HepG2 (cell line): Measurements from ENCODE around the gene LRP5. TPM values are rescaled to one million over a fixed set of nuclear protein-coding genes. Genes with fewer than 3 reads are reported as not detected.

Experiments
- JDP2 ChIP-seq: sonication (generic); formaldehyde crosslinking; IDR thresholded peaks from 2 replicates; pipeline ENCODE4 v1.8.1; 2022; ENCODE audit warnings: missing genetic modification reagents, borderline replicate concordance
- PHF21A ChIP-seq: sonication (generic); formaldehyde crosslinking; IDR thresholded peaks from 2 replicates; pipeline ENCODE4 v1.5.0; 2020; ENCODE audit warnings: mild to moderate bottlenecking, missing genetic modification reagents
- SIX1 ChIP-seq: sonication (generic); formaldehyde crosslinking; IDR thresholded peaks from 2 replicates; pipeline ENCODE4 v1.4.0; 2020; ENCODE audit warnings: missing genetic modification reagents, borderline replicate concordance
- SMARCE1 ChIP-seq: fragments of 450-650 bp; IDR thresholded peaks from 2 replicates; pipeline ENCODE4 v1.6.1; 2017; ENCODE audit warnings: borderline replicate concordance
- TSC22D2 ChIP-seq: sonication (generic); formaldehyde crosslinking; IDR thresholded peaks from 2 replicates; pipeline ENCODE4 v1.5.1; 2020; ENCODE audit warnings: missing genetic modification reagents, mild to moderate bottlenecking, borderline replicate concordance
- ZNF33A ChIP-seq: sonication (generic); formaldehyde crosslinking; IDR thresholded peaks from 2 replicates; pipeline ENCODE4 v1.5.1; 2020; ENCODE audit warnings: missing genetic modification reagents, mild to moderate bottlenecking, moderate library complexity, borderline replicate concordance
- ZNF776 ChIP-seq: sonication (generic); formaldehyde crosslinking; IDR thresholded peaks from 2 replicates; pipeline ENCODE4 v1.4.0; 2020; ENCODE audit warnings: mild to moderate bottlenecking, missing genetic modification reagents
- polyA plus RNA-seq, 8 experiments: library from polyadenylated mRNA; depleted of rRNA in 3 of 8; stranded (reverse) in 7 of 8; unstranded in 1 of 8; fragments of >200 nt; fragmentation: Illumina TruSeq in 4 of 8; extraction: Trizol in 4 of 8; gene quantifications; 2 replicates each; pipeline versions ENCODE4 v1.2.1 to v1.2.3, GENCODE V29; 2011 to 2016; ENCODE audit warnings: low read depth in 4 of 8, missing spikeins in 1 of 8, mixed read lengths in 1 of 8; ENCODE audit not compliant: insufficient read depth in 1 of 8
- total RNA-seq, 5 experiments: library from RNA; depleted of rRNA; stranded (reverse); fragments of >200 nt; fragmentation: Illumina TruSeq; extraction: Trizol; gene quantifications; 2 replicates each; pipeline ENCODE4 v1.2.3, GENCODE V29; 2016; ENCODE audit warnings: low read depth in 1 of 5
- TF ChIP-seq, protein P1 (sequence below): IDR thresholded peaks from 2 replicates; pipeline ENCODE4 v1.6.1; 2016; ENCODE audit warnings: low read depth, missing genetic modification reagents, missing compliant biosample characterization
- TF ChIP-seq, protein P2 (sequence below): sonication (generic); formaldehyde crosslinking; IDR thresholded peaks from 2 replicates; pipeline ENCODE4 v1.4.0; 2020; ENCODE audit warnings: missing genetic modification reagents, borderline replicate concordance
- TF ChIP-seq, protein P3 (sequence below), 2 experiments: fragments of 450-650 bp in 1 of 2; sonication (generic) in 1 of 2; formaldehyde crosslinking; IDR thresholded peaks; 2 replicates each; pipeline versions ENCODE4 v1.5.0 to v1.8.0; 2020 to 2022; ENCODE audit warnings: mild to moderate bottlenecking in 1 of 2, missing genetic modification reagents in 1 of 2
- TF ChIP-seq, protein P4 (sequence below): sonication (generic); formaldehyde crosslinking; IDR thresholded peaks from 2 replicates; pipeline ENCODE4 v1.4.0; 2020; ENCODE audit warnings: missing genetic modification reagents, borderline replicate concordance
- TF ChIP-seq, protein P5 (sequence below): sonication (generic); formaldehyde crosslinking; IDR thresholded peaks from 2 replicates; pipeline ENCODE4 v1.8.0; 2022; ENCODE audit warnings: mild to moderate bottlenecking, missing genetic modification reagents, moderate library complexity
- TF ChIP-seq, protein P6 (sequence below): sonication (generic); formaldehyde crosslinking; IDR thresholded peaks from 2 replicates; pipeline ENCODE4 v1.5.0; 2020; ENCODE audit warnings: missing genetic modification reagents

The LRP5 gene
- total and polyA plus RNA-seq, 2 of the 13 experiments (the other 11 are each of a cell fraction or from before 2014, with no cell fraction given): 40.4 to 64.0 TPM

DNA sequence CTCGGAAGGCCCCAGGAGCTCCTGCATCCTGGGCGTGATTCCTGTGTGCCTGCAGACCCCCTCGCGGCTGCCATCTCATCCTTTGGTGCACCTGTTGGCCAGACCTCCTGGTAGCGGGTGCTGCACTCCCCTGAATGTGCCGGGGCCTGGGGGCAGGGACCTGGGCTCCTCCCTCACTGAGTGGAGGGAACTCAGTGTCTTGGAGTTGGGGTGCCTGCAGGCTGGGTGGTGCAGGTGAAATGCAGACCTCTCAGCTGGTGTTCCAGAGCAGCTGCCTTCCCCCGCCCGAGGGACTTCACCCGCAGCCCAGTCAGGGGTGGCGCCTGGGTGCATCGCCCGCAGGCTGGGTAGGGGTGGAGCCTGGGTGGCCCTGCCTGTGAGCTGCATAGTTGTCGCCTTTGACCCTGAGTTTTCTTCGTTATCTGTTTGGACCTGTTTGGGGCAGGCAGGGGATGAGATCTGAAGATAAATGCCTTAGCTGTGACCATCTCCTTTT lies 31.4 kb downstream of the LRP5 start (continued):
- TF ChIP-seq TSC22D2 (no peak), ZNF776 (CRISPR knock-in tag) (no peak), JDP2 (CRISPR knock-in tag) (no peak), SMARCE1 (no peak), SIX1 (no peak), PHF21A (CRISPR knock-in tag) (peak; percentile 30; the same call in 1 of the 2 replicates), ZNF33A (no peak)
- TF ChIP-seq, protein P1, sequence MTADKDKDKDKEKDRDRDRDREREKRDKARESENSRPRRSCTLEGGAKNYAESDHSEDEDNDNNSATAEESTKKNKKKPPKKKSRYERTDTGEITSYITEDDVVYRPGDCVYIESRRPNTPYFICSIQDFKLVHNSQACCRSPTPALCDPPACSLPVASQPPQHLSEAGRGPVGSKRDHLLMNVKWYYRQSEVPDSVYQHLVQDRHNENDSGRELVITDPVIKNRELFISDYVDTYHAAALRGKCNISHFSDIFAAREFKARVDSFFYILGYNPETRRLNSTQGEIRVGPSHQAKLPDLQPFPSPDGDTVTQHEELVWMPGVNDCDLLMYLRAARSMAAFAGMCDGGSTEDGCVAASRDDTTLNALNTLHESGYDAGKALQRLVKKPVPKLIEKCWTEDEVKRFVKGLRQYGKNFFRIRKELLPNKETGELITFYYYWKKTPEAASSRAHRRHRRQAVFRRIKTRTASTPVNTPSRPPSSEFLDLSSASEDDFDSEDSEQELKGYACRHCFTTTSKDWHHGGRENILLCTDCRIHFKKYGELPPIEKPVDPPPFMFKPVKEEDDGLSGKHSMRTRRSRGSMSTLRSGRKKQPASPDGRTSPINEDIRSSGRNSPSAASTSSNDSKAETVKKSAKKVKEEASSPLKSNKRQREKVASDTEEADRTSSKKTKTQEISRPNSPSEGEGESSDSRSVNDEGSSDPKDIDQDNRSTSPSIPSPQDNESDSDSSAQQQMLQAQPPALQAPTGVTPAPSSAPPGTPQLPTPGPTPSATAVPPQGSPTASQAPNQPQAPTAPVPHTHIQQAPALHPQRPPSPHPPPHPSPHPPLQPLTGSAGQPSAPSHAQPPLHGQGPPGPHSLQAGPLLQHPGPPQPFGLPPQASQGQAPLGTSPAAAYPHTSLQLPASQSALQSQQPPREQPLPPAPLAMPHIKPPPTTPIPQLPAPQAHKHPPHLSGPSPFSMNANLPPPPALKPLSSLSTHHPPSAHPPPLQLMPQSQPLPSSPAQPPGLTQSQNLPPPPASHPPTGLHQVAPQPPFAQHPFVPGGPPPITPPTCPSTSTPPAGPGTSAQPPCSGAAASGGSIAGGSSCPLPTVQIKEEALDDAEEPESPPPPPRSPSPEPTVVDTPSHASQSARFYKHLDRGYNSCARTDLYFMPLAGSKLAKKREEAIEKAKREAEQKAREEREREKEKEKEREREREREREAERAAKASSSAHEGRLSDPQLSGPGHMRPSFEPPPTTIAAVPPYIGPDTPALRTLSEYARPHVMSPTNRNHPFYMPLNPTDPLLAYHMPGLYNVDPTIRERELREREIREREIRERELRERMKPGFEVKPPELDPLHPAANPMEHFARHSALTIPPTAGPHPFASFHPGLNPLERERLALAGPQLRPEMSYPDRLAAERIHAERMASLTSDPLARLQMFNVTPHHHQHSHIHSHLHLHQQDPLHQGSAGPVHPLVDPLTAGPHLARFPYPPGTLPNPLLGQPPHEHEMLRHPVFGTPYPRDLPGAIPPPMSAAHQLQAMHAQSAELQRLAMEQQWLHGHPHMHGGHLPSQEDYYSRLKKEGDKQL: no peak
- TF ChIP-seq, protein P2, sequence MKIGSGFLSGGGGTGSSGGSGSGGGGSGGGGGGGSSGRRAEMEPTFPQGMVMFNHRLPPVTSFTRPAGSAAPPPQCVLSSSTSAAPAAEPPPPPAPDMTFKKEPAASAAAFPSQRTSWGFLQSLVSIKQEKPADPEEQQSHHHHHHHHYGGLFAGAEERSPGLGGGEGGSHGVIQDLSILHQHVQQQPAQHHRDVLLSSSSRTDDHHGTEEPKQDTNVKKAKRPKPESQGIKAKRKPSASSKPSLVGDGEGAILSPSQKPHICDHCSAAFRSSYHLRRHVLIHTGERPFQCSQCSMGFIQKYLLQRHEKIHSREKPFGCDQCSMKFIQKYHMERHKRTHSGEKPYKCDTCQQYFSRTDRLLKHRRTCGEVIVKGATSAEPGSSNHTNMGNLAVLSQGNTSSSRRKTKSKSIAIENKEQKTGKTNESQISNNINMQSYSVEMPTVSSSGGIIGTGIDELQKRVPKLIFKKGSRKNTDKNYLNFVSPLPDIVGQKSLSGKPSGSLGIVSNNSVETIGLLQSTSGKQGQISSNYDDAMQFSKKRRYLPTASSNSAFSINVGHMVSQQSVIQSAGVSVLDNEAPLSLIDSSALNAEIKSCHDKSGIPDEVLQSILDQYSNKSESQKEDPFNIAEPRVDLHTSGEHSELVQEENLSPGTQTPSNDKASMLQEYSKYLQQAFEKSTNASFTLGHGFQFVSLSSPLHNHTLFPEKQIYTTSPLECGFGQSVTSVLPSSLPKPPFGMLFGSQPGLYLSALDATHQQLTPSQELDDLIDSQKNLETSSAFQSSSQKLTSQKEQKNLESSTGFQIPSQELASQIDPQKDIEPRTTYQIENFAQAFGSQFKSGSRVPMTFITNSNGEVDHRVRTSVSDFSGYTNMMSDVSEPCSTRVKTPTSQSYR: no peak
- TF ChIP-seq, protein P3, sequence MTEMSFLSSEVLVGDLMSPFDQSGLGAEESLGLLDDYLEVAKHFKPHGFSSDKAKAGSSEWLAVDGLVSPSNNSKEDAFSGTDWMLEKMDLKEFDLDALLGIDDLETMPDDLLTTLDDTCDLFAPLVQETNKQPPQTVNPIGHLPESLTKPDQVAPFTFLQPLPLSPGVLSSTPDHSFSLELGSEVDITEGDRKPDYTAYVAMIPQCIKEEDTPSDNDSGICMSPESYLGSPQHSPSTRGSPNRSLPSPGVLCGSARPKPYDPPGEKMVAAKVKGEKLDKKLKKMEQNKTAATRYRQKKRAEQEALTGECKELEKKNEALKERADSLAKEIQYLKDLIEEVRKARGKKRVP (CRISPR knock-in tag; IDR thresholded peaks at IDR 0.05): no peak
- TF ChIP-seq, protein P4, sequence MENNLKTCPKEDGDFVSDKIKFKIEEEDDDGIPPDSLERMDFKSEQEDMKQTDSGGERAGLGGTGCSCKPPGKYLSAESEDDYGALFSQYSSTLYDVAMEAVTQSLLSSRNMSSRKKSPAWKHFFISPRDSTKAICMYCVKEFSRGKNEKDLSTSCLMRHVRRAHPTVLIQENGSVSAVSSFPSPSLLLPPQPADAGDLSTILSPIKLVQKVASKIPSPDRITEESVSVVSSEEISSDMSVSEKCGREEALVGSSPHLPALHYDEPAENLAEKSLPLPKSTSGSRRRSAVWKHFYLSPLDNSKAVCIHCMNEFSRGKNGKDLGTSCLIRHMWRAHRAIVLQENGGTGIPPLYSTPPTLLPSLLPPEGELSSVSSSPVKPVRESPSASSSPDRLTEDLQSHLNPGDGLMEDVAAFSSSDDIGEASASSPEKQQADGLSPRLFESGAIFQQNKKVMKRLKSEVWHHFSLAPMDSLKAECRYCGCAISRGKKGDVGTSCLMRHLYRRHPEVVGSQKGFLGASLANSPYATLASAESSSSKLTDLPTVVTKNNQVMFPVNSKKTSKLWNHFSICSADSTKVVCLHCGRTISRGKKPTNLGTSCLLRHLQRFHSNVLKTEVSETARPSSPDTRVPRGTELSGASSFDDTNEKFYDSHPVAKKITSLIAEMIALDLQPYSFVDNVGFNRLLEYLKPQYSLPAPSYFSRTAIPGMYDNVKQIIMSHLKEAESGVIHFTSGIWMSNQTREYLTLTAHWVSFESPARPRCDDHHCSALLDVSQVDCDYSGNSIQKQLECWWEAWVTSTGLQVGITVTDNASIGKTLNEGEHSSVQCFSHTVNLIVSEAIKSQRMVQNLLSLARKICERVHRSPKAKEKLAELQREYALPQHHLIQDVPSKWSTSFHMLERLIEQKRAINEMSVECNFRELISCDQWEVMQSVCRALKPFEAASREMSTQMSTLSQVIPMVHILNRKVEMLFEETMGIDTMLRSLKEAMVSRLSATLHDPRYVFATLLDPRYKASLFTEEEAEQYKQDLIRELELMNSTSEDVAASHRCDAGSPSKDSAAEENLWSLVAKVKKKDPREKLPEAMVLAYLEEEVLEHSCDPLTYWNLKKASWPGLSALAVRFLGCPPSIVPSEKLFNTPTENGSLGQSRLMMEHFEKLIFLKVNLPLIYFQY (CRISPR knock-in tag): peak; percentile 62; the same call in 1 of the 2 replicates
- TF ChIP-seq, protein P5, sequence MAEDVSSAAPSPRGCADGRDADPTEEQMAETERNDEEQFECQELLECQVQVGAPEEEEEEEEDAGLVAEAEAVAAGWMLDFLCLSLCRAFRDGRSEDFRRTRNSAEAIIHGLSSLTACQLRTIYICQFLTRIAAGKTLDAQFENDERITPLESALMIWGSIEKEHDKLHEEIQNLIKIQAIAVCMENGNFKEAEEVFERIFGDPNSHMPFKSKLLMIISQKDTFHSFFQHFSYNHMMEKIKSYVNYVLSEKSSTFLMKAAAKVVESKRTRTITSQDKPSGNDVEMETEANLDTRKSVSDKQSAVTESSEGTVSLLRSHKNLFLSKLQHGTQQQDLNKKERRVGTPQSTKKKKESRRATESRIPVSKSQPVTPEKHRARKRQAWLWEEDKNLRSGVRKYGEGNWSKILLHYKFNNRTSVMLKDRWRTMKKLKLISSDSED (CRISPR knock-in tag): no peak
- TF ChIP-seq, protein P6, sequence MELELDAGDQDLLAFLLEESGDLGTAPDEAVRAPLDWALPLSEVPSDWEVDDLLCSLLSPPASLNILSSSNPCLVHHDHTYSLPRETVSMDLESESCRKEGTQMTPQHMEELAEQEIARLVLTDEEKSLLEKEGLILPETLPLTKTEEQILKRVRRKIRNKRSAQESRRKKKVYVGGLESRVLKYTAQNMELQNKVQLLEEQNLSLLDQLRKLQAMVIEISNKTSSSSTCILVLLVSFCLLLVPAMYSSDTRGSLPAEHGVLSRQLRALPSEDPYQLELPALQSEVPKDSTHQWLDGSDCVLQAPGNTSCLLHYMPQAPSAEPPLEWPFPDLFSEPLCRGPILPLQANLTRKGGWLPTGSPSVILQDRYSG (CRISPR knock-in tag): no peak
